BE2C (cell line): ENCODE measurements around the gene KCTD10.

Experiments
- DNase-seq: peaks from one replicate; pipeline ENCODE4 v3.0.0-alpha.2; 2020
- H3K27me3 ChIP-seq: fragments of 250-450 bp; sonication (Bioruptor Pico); 2 replicates; pipeline ENCODE4 v1.5.1; 2020; ENCODE audit warnings: mild to moderate bottlenecking
- H3K36me3 ChIP-seq: fragments of 250-450 bp; sonication (Bioruptor Pico); 2 replicates; pipeline ENCODE4 v1.5.1; 2020; ENCODE audit warnings: mild to moderate bottlenecking
- H3K4me1 ChIP-seq: fragments of 250-450 bp; sonication (Bioruptor Pico); 2 replicates; pipeline ENCODE4 v1.5.1; 2020
- H3K4me3 ChIP-seq: 2 replicates; pipeline ENCODE4 v1.5.1; 2011; ENCODE audit warnings: low read depth, low read length
- H3K9me3 ChIP-seq: fragments of 250-450 bp; sonication (Bioruptor Pico); 2 replicates; pipeline ENCODE4 v1.5.1; 2020
- TF ChIP-seq, protein P1 (sequence below): IDR thresholded peaks from 2 replicates; pipeline ENCODE4 v1.5.1; 2012; ENCODE audit warnings: mild to moderate bottlenecking, low read depth, low read length

Gene KCTD10

DNA sequence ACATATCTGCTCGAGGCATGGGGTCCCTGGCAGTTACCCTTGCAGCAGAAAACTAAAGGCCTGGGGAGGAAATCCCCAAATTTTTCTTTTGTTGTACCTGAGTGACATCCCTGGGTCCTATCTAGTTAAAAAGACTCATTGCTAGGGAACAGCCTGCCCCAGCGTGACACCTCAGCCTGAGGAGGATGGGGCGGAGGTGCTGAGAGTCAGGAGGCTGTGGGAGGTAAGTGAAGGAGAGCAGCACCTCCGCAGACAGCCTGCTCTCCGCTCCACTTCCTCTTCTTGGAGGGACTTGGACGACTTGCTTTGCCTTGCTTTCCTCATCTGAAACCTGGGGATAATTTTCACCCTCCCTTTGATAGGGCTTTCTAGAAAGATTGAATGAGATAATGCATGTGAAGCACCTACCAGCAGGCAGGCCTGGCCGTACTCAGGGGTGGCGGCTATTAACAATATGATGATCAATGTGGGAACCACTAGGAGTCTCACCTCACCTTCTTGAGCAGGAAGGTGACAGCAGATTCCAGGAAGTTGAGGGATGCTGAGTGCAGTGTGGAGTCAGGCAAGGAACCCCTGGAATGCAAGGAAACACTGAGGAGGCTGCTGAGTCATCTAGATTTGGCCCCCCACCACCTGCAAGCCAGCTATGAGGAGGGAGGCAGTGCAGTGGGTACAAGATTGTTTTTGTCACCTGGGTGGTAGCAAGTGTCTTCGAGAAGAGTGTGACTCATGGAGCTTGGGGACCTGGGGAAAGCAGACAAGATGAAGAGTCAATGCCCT is 23.5 kb upstream of the KCTD10 start:
- DNase-seq = no peak
- Histone ChIP-seq H3K4me3 (no peak overlapping the region), H3K27me3 (no peaks in the 10 kb centered on the region), H3K36me3 (peaks cover 10% of the 10 kb centered on the region), H3K4me1 (peaks cover 8% of the 10 kb centered on the region), H3K9me3 (no peaks in the 10 kb centered on the region)
- TF ChIP-seq, protein P1, sequence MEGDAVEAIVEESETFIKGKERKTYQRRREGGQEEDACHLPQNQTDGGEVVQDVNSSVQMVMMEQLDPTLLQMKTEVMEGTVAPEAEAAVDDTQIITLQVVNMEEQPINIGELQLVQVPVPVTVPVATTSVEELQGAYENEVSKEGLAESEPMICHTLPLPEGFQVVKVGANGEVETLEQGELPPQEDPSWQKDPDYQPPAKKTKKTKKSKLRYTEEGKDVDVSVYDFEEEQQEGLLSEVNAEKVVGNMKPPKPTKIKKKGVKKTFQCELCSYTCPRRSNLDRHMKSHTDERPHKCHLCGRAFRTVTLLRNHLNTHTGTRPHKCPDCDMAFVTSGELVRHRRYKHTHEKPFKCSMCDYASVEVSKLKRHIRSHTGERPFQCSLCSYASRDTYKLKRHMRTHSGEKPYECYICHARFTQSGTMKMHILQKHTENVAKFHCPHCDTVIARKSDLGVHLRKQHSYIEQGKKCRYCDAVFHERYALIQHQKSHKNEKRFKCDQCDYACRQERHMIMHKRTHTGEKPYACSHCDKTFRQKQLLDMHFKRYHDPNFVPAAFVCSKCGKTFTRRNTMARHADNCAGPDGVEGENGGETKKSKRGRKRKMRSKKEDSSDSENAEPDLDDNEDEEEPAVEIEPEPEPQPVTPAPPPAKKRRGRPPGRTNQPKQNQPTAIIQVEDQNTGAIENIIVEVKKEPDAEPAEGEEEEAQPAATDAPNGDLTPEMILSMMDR = no peak

DNA sequence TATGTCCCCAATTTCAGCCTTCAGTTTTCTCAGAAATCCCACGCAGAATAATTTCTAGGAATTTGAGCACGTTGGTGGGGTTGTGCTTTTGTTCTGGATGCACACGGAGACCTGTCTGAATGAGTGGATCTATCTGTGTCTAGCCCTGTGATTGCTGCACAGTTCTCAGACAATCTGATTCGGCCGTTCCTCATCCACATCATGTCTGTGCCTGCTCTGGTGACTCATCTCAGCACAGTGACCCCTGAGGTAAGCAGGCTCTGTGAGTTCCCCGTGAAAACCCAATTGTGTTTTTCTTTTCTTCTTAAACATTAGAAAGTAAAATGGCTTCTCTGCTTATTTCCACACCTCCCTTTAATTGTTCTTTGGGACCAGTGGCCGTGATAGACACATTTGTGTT is 20.6 kb upstream of the KCTD10 start:
- DNase-seq = peak; percentile 58
- no peaks in the 10 kb centered on the region for H3K9me3 ChIP-seq
- H3K36me3 ChIP-seq = no peaks in the 10 kb centered on the region; the same call in 1 of the 2 replicates
- TF ChIP-seq, protein P1 = no peak
- no peaks in the 10 kb centered on the region; the same call in 1 of the 2 replicates for H3K4me1 ChIP-seq
- no peaks in the 10 kb centered on the region for H3K27me3 ChIP-seq
- peak overlapping the region; percentile 33 for H3K4me3 ChIP-seq

DNA sequence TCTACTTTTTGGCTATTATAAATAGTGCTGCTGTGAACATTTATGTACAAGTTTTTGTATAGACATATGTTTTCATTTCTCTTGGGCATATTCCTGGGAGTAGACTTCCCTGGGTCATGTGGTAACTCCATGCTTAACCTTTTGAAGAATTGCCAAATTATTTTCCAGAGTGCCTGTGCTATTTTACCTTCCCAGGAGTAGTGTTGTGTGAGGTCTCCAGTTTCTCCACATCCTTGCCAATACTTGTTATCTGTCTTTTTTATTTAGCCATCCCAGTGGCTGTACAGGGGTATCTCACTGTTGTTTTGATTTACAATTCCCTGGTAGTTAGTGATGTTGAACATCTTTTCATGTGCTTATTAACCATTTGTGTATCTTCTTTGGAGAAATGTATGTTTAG is 19.2 kb upstream of the KCTD10 start:
- H3K4me1 ChIP-seq = no peaks in the 10 kb centered on the region; the same call in 1 of the 2 replicates
- TF ChIP-seq, protein P1 = no peak
- no peak for DNase-seq
- no peaks in the 10 kb centered on the region for H3K9me3 ChIP-seq
- no peaks in the 10 kb centered on the region for H3K27me3 ChIP-seq
- no peaks in the 10 kb centered on the region; the same call in none of the 2 replicates for H3K36me3 ChIP-seq
- no peak overlapping the region for H3K4me3 ChIP-seq

DNA sequence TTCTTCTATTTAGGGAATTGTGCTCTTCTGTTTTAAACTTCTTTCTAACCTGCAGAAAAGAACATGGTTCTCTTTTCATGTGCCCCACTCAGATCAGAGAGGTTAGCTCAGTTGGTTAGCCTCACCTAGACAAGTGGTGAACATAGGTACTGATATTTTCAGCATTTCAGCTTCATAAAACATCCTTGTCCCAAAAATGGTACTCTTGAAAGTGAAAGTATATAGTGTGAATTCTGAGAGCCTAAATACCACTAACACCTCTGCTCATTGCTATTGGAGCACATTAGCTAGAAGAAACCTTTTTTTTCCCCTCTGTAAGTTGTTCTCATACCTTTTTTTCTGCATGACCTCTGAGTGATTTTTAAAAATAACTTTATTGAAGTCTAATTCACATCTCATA is 17.9 kb upstream of the KCTD10 start:
- no peak for DNase-seq
- Histone ChIP-seq H3K36me3 (peaks cover 5% of the 10 kb centered on the region), H3K9me3 (no peaks in the 10 kb centered on the region), H3K27me3 (no peaks in the 10 kb centered on the region), H3K4me1 (no peaks in the 10 kb centered on the region; the same call in 1 of the 2 replicates), H3K4me3 (no peak overlapping the region)
- TF ChIP-seq, protein P1 = no peak

DNA sequence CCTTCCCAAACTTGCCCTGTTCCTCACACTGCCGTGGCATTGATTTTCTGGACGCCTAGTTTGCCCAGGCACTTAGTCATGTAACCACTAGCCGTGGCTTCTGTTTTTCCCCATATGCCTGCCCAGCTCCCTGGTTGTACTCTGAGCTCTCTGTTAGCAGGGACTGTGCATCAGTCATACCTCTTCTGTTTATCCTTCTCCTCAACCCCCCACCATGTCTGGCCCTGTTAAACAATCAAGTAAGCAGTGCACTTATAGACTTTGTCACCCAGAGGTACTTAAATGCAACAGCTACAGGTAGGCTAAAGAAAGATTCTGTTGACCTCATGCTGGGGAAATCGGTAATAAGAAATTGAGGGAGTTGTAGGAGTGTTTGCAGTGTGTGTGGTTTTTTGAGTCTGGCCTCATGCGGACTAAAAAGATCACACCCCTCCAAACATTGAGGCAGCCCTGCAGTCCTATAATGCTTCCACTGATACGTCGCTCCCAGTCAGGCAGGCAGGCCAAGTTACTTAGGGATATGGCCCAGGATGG is 17.3 kb upstream of the KCTD10 start:
- Histone ChIP-seq H3K27me3 (no peaks in the 10 kb centered on the region), H3K4me1 (no peaks in the 10 kb centered on the region; the same call in 1 of the 2 replicates), H3K9me3 (no peaks in the 10 kb centered on the region), H3K36me3 (peaks cover 11% of the 10 kb centered on the region), H3K4me3 (no peak overlapping the region)
- DNase-seq = no peak
- TF ChIP-seq, protein P1 = no peak

DNA sequence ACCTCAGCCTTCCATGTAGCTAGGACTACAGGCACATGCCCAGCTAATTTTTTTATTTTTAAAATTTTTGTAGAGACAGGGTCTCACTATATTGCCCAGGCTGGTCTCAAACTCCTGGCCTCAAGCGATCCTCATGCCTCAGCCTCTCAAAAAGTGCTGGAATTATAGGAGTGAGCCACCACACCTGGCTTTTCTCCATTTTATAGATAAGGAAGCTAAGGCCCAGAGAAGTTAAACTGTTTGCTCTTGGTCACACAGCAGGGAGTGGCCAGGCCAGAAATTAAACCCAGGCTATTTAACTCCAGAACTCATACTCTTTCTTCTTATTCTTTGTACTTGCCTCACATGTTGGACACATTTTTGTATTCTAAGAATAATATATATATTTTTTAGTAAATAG is 16.8 kb upstream of the KCTD10 start:
- no peak overlapping the region for H3K4me3 ChIP-seq
- no peaks in the 10 kb centered on the region for H3K9me3 ChIP-seq
- H3K27me3 ChIP-seq = no peaks in the 10 kb centered on the region
- peaks cover 16% of the 10 kb centered on the region for H3K36me3 ChIP-seq
- no peak for DNase-seq
- no peaks in the 10 kb centered on the region; the same call in 1 of the 2 replicates for H3K4me1 ChIP-seq
- TF ChIP-seq, protein P1 = no peak
